IMR-90 (cell line): ENCODE results near the gene CNOT3.

Source experiments
- POLR2A ChIP-seq: IDR thresholded peaks from 2 replicates; pipeline ENCODE4 v1.6.1; 2012; ENCODE audit warnings: mild to moderate bottlenecking, low read depth, low read length
- RAD21 ChIP-seq: IDR thresholded peaks from 2 replicates; pipeline ENCODE4 v1.6.1; 2012; ENCODE audit warnings: low read length, improper control_type of control experiment
- SMC3 ChIP-seq: fragments of 150-350 bp; IDR thresholded peaks from 2 replicates; pipeline ENCODE4 v1.6.1; 2016; ENCODE audit warnings: low read depth, mild to moderate bottlenecking, antibody characterized with exemption, low read length, moderate library complexity
- TF ChIP-seq, protein P1 (sequence below): conservative IDR thresholded peaks from 2 replicates; pipeline ENCODE4 v1.5.1; 2012; ENCODE audit warnings: mild to moderate bottlenecking, low read depth, low read length, improper control_type of control experiment

DNA sequence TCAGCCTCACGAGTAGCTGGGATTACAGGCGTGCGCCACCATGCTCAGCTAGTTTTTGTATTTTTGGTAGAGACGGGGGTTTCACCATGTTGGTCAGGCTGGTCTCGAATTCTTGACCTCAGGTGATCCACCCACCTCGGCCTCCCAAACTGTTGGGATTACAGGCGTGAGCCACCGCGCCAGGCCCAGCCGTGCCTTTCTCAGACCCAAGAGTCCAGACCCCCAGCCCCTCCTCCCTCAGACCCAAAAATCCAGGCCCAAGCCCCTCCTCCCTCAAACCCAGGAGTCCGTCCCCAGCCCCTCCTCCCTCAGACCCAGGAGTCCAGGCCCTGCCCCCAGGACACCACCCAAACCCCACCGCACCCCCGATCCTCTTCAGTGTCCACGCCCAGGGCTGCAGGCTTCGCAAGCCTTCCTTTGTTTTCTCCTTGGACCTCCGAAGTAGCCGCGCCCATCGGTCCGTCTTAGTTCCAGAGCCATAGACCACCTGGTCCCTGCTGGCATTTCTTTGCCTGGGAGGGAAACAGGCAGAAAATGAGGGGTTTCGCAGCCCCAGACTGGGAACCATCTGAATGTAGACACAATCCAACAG lies 31.7 kb downstream of the CNOT3 start:
- TF ChIP-seq, protein P1, sequence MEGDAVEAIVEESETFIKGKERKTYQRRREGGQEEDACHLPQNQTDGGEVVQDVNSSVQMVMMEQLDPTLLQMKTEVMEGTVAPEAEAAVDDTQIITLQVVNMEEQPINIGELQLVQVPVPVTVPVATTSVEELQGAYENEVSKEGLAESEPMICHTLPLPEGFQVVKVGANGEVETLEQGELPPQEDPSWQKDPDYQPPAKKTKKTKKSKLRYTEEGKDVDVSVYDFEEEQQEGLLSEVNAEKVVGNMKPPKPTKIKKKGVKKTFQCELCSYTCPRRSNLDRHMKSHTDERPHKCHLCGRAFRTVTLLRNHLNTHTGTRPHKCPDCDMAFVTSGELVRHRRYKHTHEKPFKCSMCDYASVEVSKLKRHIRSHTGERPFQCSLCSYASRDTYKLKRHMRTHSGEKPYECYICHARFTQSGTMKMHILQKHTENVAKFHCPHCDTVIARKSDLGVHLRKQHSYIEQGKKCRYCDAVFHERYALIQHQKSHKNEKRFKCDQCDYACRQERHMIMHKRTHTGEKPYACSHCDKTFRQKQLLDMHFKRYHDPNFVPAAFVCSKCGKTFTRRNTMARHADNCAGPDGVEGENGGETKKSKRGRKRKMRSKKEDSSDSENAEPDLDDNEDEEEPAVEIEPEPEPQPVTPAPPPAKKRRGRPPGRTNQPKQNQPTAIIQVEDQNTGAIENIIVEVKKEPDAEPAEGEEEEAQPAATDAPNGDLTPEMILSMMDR, result no peak
- TF ChIP-seq SMC3, result no peak
- no peak for TF ChIP-seq RAD21
- TF ChIP-seq POLR2A, result no peak
